Fibroblast of the aortic adventitia (primary cell): ENCODE measurements around the gene ARHGEF4. TPM values are rescaled to one million over a fixed set of nuclear protein-coding genes. Genes with fewer than 3 reads are reported as not detected.

Source experiments
- DNase-seq: peaks from one replicate; pipeline ENCODE4 v3.0.0-alpha.2; 2010; ENCODE audit warnings: low read depth
- H3K4me3 ChIP-seq: 2 replicates; pipeline ENCODE4 v1.5.1; 2011; ENCODE audit warnings: low read depth, mild to moderate bottlenecking, control low read depth, low read length, moderate library complexity
- CTCF ChIP-seq: IDR thresholded peaks from 2 replicates; pipeline ENCODE4 v1.5.1; 2011; ENCODE audit warnings: mild to moderate bottlenecking, low read length, control low read depth, inconsistent platforms; ENCODE audit not compliant: insufficient read depth
- total RNA-seq: library from RNA; depleted of rRNA; stranded (reverse); fragments of >200 nt; gene quantifications from 2 replicates; pipeline ENCODE4 v1.2.3, GENCODE V29; 2012; ENCODE audit warnings: low replicate concordance

Gene ARHGEF4
- total RNA-seq, 1 donor, result 5.2 TPM

- no peak for TF ChIP-seq CTCF
- no peak for DNase-seq
- no peak overlapping the region for H3K4me3 ChIP-seq
Observed at GRCh38 chr2:130884503-130884902, 47.8 kb downstream of the ARHGEF4 start.

GRCh38 chr2:130887643-130888042 lies 50.9 kb downstream of the ARHGEF4 start:
- no peak for DNase-seq
- TF ChIP-seq CTCF, result no peak
- H3K4me3 ChIP-seq, result no peak overlapping the region

GRCh38 chr2:130890941-130891669 lies 54.4 kb downstream of the ARHGEF4 start:
- no peak overlapping the region for H3K4me3 ChIP-seq
- no peak for TF ChIP-seq CTCF
- no peak for DNase-seq

GRCh38 chr2:130891966-130892365 lies 55.3 kb downstream of the ARHGEF4 start:
- no peak for TF ChIP-seq CTCF
- no peak overlapping the region for H3K4me3 ChIP-seq

GRCh38 chr2:130892793-130893785 lies 56.4 kb downstream of the ARHGEF4 start:
- H3K4me3 ChIP-seq, result no peak overlapping the region
- DNase-seq, result no peak
- TF ChIP-seq CTCF, result no peak

More at GRCh38 chr2:130891966-130892365, 55.3 kb downstream of the ARHGEF4 start:
- DNase-seq, result no peak

GRCh38 chr2:130894326-130894942 lies 57.7 kb downstream of the ARHGEF4 start:
- DNase-seq, result no peak
- no peak for TF ChIP-seq CTCF
- no peak overlapping the region for H3K4me3 ChIP-seq
